H9 (cell line): ENCODE data around the gene ZMYM3. TPM values are rescaled to one million over a fixed set of nuclear protein-coding genes. Genes with fewer than 3 reads are reported as not detected.
"Not testable (repeated sequence)": the region's sequence is repeated elsewhere in the genome, so short reads cannot be mapped to it uniquely, and the experiment has no call there.

Source experiments
- DNase-seq: peaks from one replicate; pipeline ENCODE4 v3.0.0-alpha.2; 2017
- H2AFZ ChIP-seq: one replicate; pipeline ENCODE4 v1.6.1; 2013; ENCODE audit warnings: mild to moderate bottlenecking, low read length, control low read depth, moderate library complexity
- H2AK5ac ChIP-seq: 2 replicates; pipeline ENCODE4 v1.6.1; 2013; ENCODE audit warnings: low read length, control low read depth, mixed read lengths; ENCODE audit not compliant: insufficient read length
- H2BK120ac ChIP-seq: one replicate; pipeline ENCODE4 v1.6.1; 2013; ENCODE audit warnings: low read depth, mild to moderate bottlenecking, low read length, control low read depth, inconsistent platforms; ENCODE audit not compliant: poor library complexity, severe bottlenecking
- H2BK12ac ChIP-seq: 2 replicates; pipeline ENCODE4 v1.6.1; 2013; ENCODE audit warnings: low read length, control low read depth, mixed read lengths, low read depth; ENCODE audit not compliant: insufficient read length
- H2BK15ac ChIP-seq: 2 replicates; pipeline ENCODE4 v1.6.1; 2013; ENCODE audit warnings: low read depth, low read length, control low read depth
- H2BK20ac ChIP-seq: one replicate; pipeline ENCODE4 v1.6.1; 2013; ENCODE audit warnings: low read depth, mild to moderate bottlenecking, low read length, control low read depth, inconsistent platforms; ENCODE audit not compliant: poor library complexity, severe bottlenecking
- H2BK5ac ChIP-seq: 2 replicates; pipeline ENCODE4 v1.6.1; 2013; ENCODE audit warnings: low read length, control low read depth, mixed read lengths; ENCODE audit not compliant: insufficient read length
- H3K14ac ChIP-seq: 2 replicates; pipeline ENCODE4 v1.6.1; 2013; ENCODE audit warnings: low read length, control low read depth; ENCODE audit not compliant: insufficient read depth
- H3K18ac ChIP-seq: 2 replicates; pipeline ENCODE4 v1.6.1; 2013; ENCODE audit warnings: low read depth, mild to moderate bottlenecking, mixed read lengths, low read length, control low read depth; ENCODE audit not compliant: insufficient read length
- H3K23ac ChIP-seq: 2 replicates; pipeline ENCODE4 v1.6.1; 2013; ENCODE audit warnings: low read length, control low read depth, mixed read lengths, low read depth; ENCODE audit not compliant: insufficient read length
- H3K23me2 ChIP-seq: 2 replicates; pipeline ENCODE4 v1.6.1; 2013; ENCODE audit warnings: low read depth, mild to moderate bottlenecking, mixed read lengths, low read length, control low read depth; ENCODE audit not compliant: insufficient read length, poor library complexity, severe bottlenecking
- H3K27ac ChIP-seq: 2 replicates; pipeline ENCODE4 v1.5.1; 2013; ENCODE audit warnings: low read length, control low read depth, mixed read lengths, low read depth; ENCODE audit not compliant: insufficient read length
- H3K27me3 ChIP-seq: 2 replicates; pipeline ENCODE4 v1.6.1; 2013; ENCODE audit warnings: low read length, control low read depth, inconsistent platforms; ENCODE audit not compliant: insufficient read depth
- H3K4ac ChIP-seq: 2 replicates; pipeline ENCODE4 v1.6.1; 2013; ENCODE audit warnings: low read depth, mild to moderate bottlenecking, control low read depth, inconsistent platforms, low read length, moderate library complexity
- H3K4me1 ChIP-seq: 2 replicates; pipeline ENCODE4 v1.6.1; 2013; ENCODE audit warnings: low read length, control low read depth, inconsistent platforms; ENCODE audit not compliant: insufficient read depth
- H3K4me2 ChIP-seq: 2 replicates; pipeline ENCODE4 v1.6.1; 2013; ENCODE audit warnings: low read length, control low read depth, mixed read lengths; ENCODE audit not compliant: insufficient read length, insufficient read depth
- H3K56ac ChIP-seq: 2 replicates; pipeline ENCODE4 v1.6.1; 2013; ENCODE audit warnings: low read depth, mild to moderate bottlenecking, mixed read lengths, low read length, control low read depth; ENCODE audit not compliant: insufficient read length
- H3K79me1 ChIP-seq: 2 replicates; pipeline ENCODE4 v1.6.1; 2013; ENCODE audit warnings: low read depth, mild to moderate bottlenecking, moderate library complexity, low read length, control low read depth, inconsistent platforms; ENCODE audit not compliant: insufficient read depth, poor library complexity, severe bottlenecking
- H3K79me2 ChIP-seq: 2 replicates; pipeline ENCODE4 v1.6.1; 2013; ENCODE audit warnings: low read length, control low read depth, inconsistent platforms; ENCODE audit not compliant: insufficient read depth
- H3K9ac ChIP-seq: 2 replicates; pipeline ENCODE4 v1.6.1; 2013; ENCODE audit warnings: low read length, control low read depth, mixed read lengths; ENCODE audit not compliant: insufficient read length; ENCODE audit errors: extremely low read depth
- H3K9me3 ChIP-seq: one replicate; pipeline ENCODE4 v1.6.1; 2013; ENCODE audit warnings: low read depth, low read length, inconsistent platforms; ENCODE audit not compliant: control insufficient read depth
- H3T11ph ChIP-seq: one replicate; pipeline ENCODE4 v1.6.1; 2013; ENCODE audit warnings: mild to moderate bottlenecking, low read length, control low read depth, inconsistent platforms
- H4K20me1 ChIP-seq: one replicate; pipeline ENCODE4 v1.6.1; 2013; ENCODE audit not compliant: control insufficient read depth, insufficient read length, insufficient read depth
- H4K5ac ChIP-seq: 2 replicates; pipeline ENCODE4 v1.6.1; 2013; ENCODE audit warnings: low read depth, mild to moderate bottlenecking, mixed read lengths, low read length, control low read depth; ENCODE audit not compliant: insufficient read length
- H4K8ac ChIP-seq: replicated peaks from 2 replicates; pipeline ENCODE4 v1.6.1; 2013; ENCODE audit warnings: low read length, control low read depth, mixed read lengths, low read depth; ENCODE audit not compliant: insufficient read length
- H4K91ac ChIP-seq: 2 replicates; pipeline ENCODE4 v1.6.1; 2013; ENCODE audit warnings: low read depth, mild to moderate bottlenecking, moderate library complexity, mixed read lengths, low read length, control low read depth; ENCODE audit not compliant: insufficient read length
- H3K27ac Mint-ChIP-seq, 3 experiments: 2 replicates in 2 of 3; 3 replicates in 1 of 3; pipeline ENCODE4 v1.8.0; 2020 to 2021; ENCODE audit warnings: mixed read lengths in 3 of 3, mild to moderate bottlenecking in 1 of 3, moderate library complexity in 1 of 3
- H3K27me3 Mint-ChIP-seq: 2 replicates; pipeline ENCODE4 v1.8.0; 2021; ENCODE audit warnings: low read depth, mild to moderate bottlenecking, moderate library complexity, mixed read lengths
- H3K36me3 Mint-ChIP-seq, 3 experiments: 2 replicates in 2 of 3; 3 replicates in 1 of 3; pipeline ENCODE4 v1.8.0; 2020 to 2021; ENCODE audit warnings: low read depth in 3 of 3, mixed read lengths in 3 of 3; ENCODE audit not compliant: insufficient read depth in 1 of 3
- H3K4me1 Mint-ChIP-seq, 2 experiments: 2 replicates each; pipeline ENCODE4 v1.8.0; 2020; ENCODE audit warnings: mixed read lengths in 2 of 2
- H3K4me3 Mint-ChIP-seq, 2 experiments: 2 replicates in 1 of 2; 3 replicates in 1 of 2; pipeline ENCODE4 v1.8.0; 2020 to 2021; ENCODE audit warnings: mild to moderate bottlenecking in 2 of 2, mixed read lengths in 2 of 2, moderate library complexity in 1 of 2
- H3K9me3 Mint-ChIP-seq, 2 experiments: 2 replicates in 1 of 2; 3 replicates in 1 of 2; pipeline ENCODE4 v1.8.0; 2020; ENCODE audit warnings: mild to moderate bottlenecking in 2 of 2, mixed read lengths in 2 of 2, moderate library complexity in 1 of 2
- CTCF ChIP-seq: fragments of 200-600 bp; sonication (generic); conservative IDR thresholded peaks from 3 replicates; pipeline ENCODE4 v1.8.0; 2021; ENCODE audit warnings: antibody characterized with exemption, mild to moderate bottlenecking
- WGBS: extraction: QIAGEN DNeasy Blood & Tissue Kit; methylation state at CpG from one replicate; pipeline ENCODE4 v1.1.7; 2013; ENCODE audit warnings: missing lambda C conversion rate, low lambda C conversion rate, mixed read lengths; ENCODE audit not compliant: insufficient read length; ENCODE audit errors: extremely low coverage; 5-methylcytosine and 5-hydroxymethylcytosine counted together
- total RNA-seq: library from RNA; stranded (reverse); gene quantifications from 2 replicates; pipeline ENCODE4 v1.2.1, GENCODE V29; 2021

Gene ZMYM3
- total RNA-seq, 1 experiment from 2014 or later, result 86.5 TPM

DNA sequence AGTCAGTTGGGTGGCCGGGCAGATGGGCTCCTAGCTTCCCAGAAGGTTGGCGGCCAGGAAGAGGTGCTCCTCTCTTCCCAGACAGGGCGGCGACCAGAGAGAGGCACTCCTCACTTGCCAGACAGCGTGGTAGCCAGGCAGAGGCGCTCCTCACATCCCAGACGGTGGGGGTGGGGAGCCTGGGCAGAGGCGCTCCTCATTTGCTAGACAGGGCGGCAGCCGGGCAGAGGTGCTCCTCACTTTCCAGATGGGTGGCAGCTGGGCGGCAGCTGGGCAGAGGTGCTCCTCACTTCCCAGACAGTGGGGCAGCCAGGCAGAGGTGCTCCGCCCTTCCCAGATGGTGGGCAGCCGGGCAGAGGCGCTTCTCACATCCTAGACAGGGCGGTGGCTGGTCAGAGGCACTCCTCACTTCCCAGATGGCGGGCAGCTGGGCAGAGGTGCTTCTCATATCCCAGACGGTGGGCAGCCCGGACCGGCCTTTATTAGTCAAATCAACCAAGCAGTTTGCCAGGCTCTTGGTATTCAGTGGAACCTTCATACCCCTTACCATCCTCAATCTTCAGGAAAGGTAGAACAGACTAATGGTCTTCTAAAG is 16.0 kb upstream of the ZMYM3 start:
- no peaks in the 10 kb centered on the region for H3K4me1 Mint-ChIP-seq

GRCh38 chrX:71268624-71269023 is 14.7 kb upstream of the ZMYM3 start:
- not testable (repeated sequence) for H4K20me1 ChIP-seq, DNase-seq, H3K27ac Mint-ChIP-seq, H4K91ac ChIP-seq, H2BK120ac ChIP-seq, H3K4ac ChIP-seq, H3K23me2 ChIP-seq, H3K27me3 Mint-ChIP-seq, H3K4me1 Mint-ChIP-seq, H3T11ph ChIP-seq, H3K4me1 ChIP-seq, H4K5ac ChIP-seq, H3K27ac ChIP-seq, H3K9me3 ChIP-seq, H2AK5ac ChIP-seq, H4K8ac ChIP-seq, H3K4me2 ChIP-seq, H3K18ac ChIP-seq, H2BK12ac ChIP-seq, H2BK15ac ChIP-seq, H2BK20ac ChIP-seq, H3K23ac ChIP-seq, H3K9ac ChIP-seq, H2AFZ ChIP-seq, H3K4me3 Mint-ChIP-seq, H3K14ac ChIP-seq, H3K56ac ChIP-seq, H3K79me1 ChIP-seq, H3K79me2 ChIP-seq, H2BK5ac ChIP-seq, H3K27me3 ChIP-seq
- H3K9me3 Mint-ChIP-seq, result peaks cover 47 to 51% of the 10 kb centered on the region in 2 experiments
- H3K36me3 Mint-ChIP-seq, result peaks cover 27 to 28% (median 27%) of the 10 kb centered on the region in 3 experiments

More for the DNA sequence above, 16.0 kb upstream of the ZMYM3 start:
- H3K27me3 Mint-ChIP-seq, result no peaks in the 10 kb centered on the region
- TF ChIP-seq CTCF, result no peak
- Histone ChIP-seq H3T11ph (no peak overlapping the region), H3K23ac (no peak overlapping the region), H3K4me2 (no peak overlapping the region), H3K27ac (no peak overlapping the region), H4K8ac (no peak overlapping the region), H2BK20ac (no peak overlapping the region), H2BK5ac (no peak overlapping the region), H2BK15ac (no peak overlapping the region), H3K9me3 (peaks cover 5% of the 10 kb centered on the region), H3K14ac (no peak overlapping the region), H3K79me1 (no peaks in the 10 kb centered on the region), H4K20me1 (no peaks in the 10 kb centered on the region), H3K79me2 (no peaks in the 10 kb centered on the region), H2BK120ac (no peak overlapping the region), H3K4me1 (no peaks in the 10 kb centered on the region), H3K23me2 (no peaks in the 10 kb centered on the region), H3K4ac (no peak overlapping the region), H3K9ac (no peak overlapping the region), H2AK5ac (no peak overlapping the region), H3K27me3 (no peaks in the 10 kb centered on the region), H3K56ac (no peak overlapping the region), H3K18ac (no peak overlapping the region), H4K5ac (no peak overlapping the region), H2BK12ac (no peak overlapping the region), H2AFZ (no peak overlapping the region), H4K91ac (no peak overlapping the region)
- H3K9me3 Mint-ChIP-seq, result peaks cover 44 to 50% of the 10 kb centered on the region in 2 experiments
- no peak for DNase-seq
- WGBS, result no CpG with 5 or more reads among the region's 19 CpGs
- H3K36me3 Mint-ChIP-seq, result peaks cover 20 to 22% (median 22%) of the 10 kb centered on the region in 3 experiments
- no peak overlapping the region for H3K4me3 Mint-ChIP-seq
- no peak overlapping the region for H3K27ac Mint-ChIP-seq
